Adrenal gland (tissue), 5 donors: ENCODE results near the gene PCSK4.

Experiments used
- POLR2A ChIP-seq, 2 donors: fragments of 450-650 bp; IDR thresholded peaks; one replicate each; pipeline ENCODE4 v1.6.1; 2017; ENCODE audit warnings: antibody characterized with exemption in 2 of 2, mild to moderate bottlenecking in 2 of 2, moderate library complexity in 1 of 2
- TF ChIP-seq, protein P1 (sequence below), 6 experiments: fragments of 450-650 bp in 4 of 6; fragments of 200-600 bp in 2 of 6; sonication (generic) in 1 of 6; IDR thresholded peaks; 1 replicate in 5 of 6; 2 replicates in 1 of 6; pipeline versions ENCODE4 v1.5.1 to v1.8.0; 2016 to 2021; ENCODE audit warnings: antibody characterized with exemption in 6 of 6, mild to moderate bottlenecking in 2 of 6, moderate library complexity in 1 of 6
- donor health status: DM: no; HTN: no; CAD: no.

DNA sequence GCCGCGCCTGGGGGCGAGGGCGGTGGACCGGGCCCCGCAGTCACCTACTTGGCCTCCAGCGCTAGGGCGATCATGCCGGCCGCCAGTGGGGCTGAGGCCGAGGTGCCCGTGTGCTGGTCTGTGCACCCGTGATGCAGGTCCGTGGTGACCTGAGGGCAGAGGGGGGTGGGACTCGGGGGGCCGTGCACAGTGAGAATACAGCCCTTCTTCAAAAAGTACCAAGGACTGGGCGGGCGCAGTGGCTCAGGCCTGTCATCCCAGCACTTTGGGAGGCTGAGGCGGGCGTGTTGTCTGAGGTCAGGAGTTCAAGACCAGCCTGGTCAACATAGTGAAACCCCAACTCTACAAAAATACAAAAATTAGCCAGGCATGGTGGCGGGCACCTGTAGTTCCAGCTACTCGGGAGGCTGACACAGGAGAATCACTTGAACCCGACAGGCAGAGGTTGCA is 6.1 kb downstream of the PCSK4 start:
- TF ChIP-seq POLR2A (IDR thresholded peaks at IDR 0.05) = no peak
- TF ChIP-seq, protein P1, sequence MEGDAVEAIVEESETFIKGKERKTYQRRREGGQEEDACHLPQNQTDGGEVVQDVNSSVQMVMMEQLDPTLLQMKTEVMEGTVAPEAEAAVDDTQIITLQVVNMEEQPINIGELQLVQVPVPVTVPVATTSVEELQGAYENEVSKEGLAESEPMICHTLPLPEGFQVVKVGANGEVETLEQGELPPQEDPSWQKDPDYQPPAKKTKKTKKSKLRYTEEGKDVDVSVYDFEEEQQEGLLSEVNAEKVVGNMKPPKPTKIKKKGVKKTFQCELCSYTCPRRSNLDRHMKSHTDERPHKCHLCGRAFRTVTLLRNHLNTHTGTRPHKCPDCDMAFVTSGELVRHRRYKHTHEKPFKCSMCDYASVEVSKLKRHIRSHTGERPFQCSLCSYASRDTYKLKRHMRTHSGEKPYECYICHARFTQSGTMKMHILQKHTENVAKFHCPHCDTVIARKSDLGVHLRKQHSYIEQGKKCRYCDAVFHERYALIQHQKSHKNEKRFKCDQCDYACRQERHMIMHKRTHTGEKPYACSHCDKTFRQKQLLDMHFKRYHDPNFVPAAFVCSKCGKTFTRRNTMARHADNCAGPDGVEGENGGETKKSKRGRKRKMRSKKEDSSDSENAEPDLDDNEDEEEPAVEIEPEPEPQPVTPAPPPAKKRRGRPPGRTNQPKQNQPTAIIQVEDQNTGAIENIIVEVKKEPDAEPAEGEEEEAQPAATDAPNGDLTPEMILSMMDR (IDR thresholded peaks at IDR 0.05) = no peak
